ENCODE measurements around the gene PLCB2.

The PLCB2 gene

DNA sequence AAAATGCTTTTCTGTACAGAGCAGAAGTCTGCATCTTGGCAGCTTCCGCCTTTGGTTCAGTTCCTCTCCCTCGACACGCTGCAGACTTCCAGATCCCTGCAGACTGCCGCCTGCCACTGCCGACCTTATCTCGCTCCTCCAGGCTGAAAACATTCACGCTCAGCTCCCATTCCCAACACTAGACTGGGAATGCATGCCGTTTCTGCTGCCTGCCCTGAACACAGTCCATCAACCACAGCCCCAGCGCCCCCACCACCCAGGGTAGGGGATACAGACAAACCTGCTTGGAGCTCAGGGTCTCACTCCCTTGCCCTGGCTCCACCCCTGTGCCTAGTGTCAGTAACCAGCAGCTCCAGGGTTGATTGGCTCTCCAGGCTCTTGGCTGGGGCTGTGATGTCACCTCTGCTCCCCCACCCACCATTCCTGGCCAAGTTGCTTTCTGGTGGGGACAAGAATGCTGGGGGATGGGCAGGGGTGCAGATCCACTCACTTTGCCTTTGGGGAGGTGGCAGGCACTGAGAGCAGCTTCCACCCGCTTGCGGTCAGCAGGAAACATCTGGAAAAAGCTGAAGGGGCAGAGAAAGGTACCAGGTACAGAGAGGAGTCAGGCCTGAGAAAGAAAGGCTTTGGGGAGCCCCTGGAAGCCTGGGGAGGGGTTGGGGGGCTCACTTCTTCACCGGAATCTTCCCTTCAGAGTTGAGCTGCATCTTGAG is 6.1 kb downstream of the PLCB2 start:
- no peak for DNase-seq

DNA sequence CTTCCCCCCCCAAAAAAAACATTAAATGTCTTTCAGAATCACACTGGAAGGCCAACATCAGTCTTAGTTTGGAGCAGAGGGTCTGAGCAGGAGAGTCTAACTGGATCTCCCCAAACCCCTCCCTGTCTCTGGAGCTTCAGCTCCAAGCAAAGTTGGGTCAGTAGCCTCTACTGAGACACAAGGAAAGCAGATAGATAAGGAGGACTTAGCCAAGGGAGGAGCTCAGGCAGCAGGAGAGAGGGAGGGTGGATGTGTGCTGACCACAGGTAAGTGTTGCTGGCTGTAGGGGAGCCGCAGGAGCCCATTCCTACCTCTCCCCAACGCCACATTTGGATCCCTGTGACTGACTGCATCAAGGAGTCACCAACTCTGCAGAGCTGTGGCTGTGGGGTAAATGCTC is 7.0 kb downstream of the PLCB2 start:
- DNase-seq, result no peak

DNA sequence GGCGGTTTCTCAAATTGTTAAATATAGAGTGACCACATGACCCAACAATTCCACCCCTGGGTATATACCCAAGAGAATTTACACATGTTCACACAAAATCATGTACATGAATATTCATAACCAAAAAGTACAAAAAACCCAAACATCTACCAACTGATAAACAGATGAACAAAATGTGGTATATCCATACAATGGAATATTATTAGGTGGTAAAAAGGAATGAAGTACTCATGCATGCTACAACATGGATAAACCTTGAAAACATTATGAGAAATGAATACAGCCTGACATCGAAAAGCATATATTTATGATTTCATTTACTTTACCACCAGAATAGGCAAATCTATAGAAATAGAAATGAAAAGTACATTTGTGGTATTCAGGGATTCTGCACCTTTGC is 7.4 kb downstream of the PLCB2 start:
- DNase-seq, result no peak

DNA sequence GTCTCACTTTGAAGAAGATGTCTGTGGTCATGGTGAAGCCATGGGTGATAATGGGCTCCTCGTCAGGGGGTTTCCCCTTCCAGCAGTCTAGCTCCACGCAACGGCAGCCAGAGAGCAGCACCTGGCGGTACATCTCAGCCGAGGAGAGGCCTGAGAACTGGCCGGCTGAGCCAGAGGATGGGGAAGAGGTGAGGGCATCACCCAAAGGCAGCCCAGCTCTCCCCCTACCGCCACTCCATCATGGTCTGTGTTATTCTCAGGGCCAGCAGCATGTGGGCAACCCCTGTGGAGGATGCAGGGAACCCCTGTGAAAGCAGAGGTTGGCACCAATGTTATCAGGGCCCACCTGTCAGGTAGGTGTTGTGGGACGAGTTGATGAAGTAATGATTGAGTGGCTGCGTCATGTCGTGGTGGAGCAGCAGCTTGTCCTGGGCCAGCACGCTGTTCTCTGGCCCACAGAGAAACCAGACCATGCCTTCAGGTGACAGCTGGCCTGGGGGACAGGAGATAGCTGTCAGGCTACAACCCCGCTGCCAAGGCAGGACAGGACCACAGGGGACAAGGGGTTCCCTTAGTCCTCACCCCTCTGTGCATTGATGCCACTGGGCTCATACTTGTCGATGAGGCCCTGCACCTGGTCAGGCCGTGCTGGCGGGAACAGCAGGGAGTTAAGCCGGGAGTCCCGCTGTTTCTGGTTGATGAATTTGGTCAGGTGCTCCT is 9.4 kb downstream of the PLCB2 start:
- DNase-seq, result no peak

DNA sequence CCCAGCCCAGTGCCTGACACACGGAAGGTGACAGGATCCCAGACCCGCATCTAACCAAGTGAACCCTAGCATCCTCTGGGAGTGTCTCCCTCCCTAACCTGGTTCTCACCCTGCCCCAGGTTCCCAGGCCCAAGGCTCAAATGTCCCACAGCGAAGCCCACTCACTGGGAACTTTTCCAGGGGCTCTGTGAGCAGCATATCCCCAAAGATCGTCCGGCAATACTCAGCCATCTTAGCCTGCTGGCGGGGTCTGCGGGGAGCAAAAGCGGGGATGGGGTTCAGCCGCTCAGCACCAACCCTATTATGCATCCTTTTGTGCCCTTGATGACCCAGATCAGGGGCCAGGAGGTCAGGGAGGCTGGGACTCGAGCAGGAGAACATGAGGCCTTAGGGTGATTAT is 10.4 kb downstream of the PLCB2 start:
- DNase-seq, result no peak

DNA sequence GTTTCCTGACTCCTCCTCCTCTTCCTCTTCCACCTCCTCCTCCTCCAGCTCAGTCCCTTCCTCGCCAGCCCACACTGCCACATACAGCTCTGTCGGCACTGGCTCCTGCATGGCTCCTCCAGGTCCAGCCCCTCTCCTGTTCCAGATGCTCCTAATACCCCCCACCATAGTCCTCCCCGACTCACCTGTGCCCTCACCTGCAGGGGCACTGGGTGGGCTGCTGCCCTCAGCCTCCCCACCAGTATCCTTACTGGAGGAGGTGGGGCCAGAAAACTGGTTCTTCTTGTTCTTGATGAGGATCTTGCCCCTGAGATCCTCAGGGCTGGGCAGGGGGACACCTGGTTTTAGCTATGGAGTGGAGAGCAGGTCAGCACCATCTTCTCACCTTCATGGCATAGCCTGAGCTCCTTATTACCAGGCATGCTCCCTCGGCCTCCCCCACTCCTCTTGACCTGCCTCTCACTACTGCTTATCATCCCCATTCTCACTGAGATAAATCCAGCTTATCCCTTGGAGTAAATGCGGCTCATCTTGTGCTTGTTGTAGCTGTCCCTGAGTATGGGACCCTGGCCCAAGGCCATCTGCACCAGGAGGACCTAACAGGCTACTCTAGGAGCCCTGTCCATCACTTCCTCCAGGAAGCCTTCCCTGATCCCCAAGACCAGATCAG is 11.0 kb downstream of the PLCB2 start:
- DNase-seq, result no peak

DNA sequence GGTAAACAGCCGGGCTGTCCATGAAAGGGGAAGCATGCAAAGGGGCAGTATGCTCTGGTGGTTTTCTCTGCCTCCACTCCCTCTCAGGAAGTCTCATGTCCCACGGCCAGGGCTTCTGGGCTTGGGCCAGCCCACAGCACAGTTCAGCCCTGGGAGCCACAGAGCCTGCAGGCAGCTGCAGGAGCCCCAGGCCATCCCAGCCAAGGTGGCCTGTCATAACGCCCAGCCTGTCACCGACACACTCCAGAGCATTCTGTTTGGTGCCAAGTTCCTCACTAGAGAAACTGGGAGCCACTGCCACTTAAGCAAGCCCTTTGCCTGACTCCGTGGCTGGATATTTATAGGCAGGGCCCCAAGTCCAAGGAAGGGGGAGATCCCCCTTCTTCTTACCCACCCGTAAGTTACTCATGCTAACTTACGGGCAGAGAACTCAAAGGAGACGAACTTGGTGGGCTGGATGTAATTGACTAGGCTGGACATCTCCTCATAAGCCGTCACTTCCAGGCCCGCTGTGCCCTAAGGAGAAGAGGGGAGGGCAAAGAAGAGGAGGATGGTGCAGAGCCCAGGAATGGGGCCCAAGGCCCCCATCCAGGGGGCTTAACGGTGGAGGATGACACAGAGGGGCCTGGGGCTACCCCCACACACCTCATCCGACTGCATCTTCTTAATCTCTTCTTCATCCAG is 11.7 kb downstream of the PLCB2 start:
- DNase-seq, result no peak

DNA sequence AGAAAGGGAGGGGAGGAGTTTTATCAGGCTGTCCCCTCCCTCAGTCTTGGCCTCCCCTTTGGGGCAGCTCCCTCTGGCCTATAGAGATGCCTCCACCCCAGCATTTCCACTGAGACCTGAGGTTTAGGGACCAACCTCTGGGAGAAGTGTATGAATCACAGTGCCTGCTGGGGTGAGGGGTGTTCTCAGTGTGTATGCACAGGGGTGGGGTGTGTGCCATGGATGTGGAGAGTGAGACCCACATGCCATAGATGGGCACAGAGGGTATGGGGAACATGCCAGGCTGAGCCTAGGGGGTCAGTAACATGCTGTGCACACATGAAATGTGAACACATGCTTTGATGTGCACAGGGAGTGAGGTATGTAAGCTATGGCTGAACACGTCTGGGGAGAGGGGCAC is 12.4 kb downstream of the PLCB2 start:
- DNase-seq, result no peak

DNA sequence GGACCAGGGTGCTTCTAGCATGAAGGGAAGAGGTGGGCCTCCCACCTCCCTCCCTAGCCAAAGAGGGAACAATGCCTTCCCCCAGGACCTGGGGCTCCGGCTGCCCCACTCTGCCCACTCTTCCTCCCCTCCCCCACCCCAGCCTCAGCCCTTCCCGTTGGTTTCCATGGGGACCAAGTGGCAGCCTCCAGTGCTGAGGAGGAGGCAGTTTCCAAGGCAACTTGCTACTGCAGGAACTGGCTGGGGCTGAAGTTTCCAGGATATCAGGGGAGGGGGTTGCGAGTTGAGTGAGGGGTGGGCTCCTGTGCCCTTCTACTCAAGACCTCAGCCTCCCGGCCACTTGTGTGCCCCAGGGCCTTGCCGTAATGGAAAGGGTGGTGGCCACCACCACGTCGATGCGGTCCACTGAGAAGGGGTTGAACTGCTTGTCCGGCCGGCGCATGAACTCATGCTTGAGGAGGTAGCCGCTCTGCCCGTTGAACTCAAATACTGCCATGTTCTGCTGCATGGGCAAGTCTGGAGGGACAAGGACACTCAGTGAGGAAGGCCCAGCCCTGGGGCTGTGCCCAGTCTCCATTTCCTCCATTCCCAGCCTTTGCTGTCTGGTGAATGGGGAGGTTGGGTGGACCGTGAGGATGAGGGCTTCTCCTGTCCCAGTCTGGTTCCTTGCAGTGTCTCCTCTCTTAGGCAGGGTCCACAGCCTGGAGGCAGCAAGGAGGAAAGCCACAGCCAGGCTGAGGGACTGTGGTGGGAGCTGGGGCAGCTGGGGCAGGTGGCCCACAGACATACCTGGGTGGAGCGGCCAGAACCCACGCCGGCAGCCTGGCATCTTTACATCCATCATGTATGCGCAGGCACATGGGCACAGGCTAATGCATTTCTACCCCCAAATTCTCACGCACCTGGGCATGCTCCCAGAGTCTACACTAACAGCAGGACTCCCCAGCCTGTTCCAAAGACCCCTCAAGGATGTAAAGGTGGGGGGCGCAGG is 13.5 kb downstream of the PLCB2 start:
- no peak for DNase-seq

DNA sequence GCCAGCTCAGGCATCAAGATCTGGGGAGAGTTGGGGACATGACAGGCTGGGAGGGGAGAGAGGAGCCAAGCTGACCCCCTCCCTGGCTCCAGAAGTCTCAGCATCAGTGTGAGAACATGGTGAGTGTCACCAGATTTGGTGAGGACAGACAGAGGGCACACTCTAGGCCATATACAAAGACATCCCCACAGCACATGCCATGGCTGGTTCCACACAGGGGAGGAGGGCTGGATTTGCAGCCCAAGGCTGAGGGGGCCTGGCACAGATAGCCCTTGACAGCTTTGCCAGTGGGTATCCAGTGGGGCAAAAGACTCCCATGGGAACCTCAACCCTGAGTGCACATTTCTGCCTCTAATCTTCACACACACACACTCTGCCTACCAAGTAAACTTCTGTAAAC is 14.7 kb downstream of the PLCB2 start:
- no peak for DNase-seq

DNA sequence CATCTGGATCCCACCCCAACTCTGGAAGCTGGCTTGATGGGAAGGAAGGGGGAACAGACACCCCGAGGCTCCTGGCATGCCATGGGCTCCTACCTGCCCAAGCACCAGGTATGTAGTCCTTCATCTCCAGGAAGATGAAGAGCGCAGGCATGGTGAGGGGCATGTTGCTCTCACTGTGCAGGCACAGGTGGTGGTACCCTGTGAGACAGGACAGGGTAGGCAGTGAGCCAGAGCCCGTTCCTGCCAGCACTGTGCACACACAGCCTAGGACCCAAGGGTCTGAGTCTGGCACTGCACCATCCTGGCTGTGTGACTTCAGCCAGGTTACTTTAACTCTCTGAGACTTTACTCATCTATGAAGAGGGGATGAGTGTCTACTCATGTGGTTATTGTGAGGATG is 15.5 kb downstream of the PLCB2 start:
- no peak for DNase-seq

DNA sequence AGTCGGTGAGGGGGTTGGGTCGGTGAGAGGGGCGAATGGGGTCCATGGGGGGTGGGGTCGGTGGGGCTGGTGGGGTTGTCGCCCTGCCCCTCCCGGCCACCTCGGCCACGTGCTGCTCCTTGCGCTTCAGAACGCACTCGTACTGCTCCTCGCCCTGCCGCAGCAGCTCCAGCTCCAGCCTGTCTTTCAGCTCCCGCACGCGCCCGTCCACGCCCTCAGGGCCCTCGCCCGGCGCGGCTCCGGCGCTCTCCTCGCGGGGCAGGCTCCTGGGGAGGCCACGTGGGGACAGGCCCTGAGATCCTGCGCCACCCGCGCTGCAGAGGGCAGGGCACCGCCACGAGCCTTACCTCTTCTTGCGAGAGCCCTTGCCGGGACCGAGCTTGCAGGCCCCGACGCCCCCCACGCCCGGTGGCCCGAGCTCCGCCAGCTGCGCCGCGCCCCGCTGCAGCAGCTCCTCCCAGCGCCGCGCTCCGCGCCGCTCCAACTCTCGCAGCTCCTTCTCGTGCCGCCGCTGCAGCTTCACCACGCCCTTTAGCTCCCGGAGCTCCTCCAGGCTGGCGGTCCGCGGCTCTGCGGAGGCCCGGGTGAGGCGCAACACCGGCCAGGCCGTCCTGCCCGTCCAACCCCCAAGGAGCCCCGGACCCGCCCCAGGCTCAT is 16.7 kb downstream of the PLCB2 start:
- no peak for DNase-seq

DNA sequence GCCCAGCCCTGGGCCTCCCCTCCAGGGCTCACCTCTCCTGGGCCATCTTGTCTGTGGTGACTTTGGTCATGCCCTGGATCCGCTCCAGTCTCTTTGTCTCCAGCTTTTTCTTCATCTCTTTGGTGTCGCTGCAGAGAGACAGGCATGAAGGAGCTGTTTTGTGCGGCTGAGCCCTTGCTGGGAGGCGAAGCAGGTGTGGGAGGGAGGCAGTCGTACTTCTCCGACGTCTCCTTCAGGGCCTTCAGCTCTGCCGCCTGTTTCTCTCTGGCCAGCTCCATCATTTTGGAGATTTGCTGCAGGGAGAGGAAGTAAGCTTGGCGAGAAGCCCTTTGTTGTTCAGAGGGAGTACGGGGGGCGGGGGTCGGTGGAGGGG is 17.2 kb downstream of the PLCB2 start:
- DNase-seq, result no peak

DNA sequence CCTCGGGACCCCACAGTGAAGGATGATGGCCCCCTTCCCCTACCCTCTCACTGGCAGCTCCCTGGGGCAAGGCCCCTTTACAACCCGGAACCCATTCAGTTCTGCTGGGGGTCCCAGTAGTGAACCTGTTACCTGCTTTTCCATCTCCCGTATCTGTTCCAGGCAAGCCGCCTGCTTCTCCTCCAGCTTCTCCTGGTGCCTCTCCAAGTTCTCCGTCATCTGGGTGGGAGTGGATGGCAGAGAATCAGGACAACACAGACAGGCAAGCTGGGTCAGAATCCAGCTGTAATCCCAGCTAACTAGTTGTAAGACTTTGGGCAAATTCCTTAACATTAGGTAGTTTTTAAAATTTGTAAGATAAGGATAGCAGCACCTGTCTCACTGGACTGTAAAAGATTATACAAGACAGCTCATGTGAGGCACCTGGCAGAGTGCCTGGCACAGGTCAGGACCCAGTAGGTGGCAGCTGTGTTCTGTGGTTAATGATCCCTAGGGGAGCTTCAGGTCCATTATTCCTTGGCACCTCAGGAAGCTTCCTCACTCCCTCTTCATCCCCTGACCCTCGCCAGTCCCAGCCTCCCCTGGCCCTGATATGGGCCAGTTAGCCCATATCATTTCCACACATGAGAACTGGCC is 18.5 kb downstream of the PLCB2 start:
- no peak for DNase-seq

DNA sequence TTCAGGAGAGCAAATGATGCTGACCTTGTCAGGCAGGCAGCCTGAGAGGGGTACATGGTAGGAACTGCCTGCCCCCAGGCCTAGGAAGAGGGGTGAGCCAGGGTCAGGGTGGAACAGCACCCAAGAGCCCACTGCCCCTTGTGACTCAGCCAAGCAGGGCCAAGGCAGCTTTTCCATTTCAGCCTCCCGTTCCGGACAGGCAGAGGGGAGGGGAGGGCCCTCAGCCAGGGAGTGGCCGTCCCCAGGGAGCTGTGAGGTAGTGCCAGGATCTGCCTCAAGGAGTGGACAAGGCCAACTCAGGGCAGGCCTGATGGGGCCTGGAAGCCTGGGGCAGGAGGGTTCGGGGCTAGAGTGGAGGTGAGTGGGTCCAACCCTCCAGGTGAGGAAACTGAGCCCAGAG is 19.8 kb downstream of the PLCB2 start:
- DNase-seq, result no peak

DNA sequence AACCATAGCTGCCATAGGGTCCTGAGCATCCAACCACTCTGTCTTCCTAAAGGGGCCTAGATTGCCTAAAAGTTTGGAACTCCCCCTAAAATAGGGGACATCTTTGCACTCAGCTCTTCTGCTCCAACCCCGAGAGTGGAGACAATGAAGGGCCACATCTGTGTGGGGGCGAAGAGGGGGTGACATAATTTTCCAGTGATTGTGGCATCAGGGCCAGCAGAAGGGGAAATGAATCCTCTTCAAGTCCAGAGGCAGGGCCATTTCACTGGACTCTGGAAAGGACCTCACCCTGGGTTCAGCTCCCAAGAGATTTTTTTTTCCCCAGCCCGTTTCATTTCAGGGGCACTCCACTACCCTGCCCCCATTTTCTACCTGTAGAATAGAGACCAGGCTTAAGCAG is 20.2 kb downstream of the PLCB2 start:
- DNase-seq, result no peak

DNA sequence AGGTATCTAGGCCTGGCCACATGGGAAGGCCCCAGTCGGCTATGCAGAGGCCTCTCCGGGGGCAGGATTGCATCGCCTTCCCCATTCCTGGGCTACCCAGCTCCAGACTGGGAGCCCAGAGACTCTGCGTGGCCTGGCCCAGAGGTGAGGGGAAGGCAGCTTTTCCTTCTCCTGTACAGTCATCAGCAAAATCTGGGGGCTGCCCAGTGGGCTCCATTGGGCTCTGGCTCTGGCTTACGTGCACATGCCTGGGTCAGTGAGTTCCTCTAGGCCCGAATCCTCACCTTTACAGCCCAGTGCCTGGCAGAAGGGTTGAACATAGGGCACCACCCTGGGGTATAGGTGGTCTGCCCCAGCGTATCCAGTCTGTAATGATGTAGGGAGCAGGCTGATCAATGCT is 20.9 kb downstream of the PLCB2 start:
- DNase-seq, result no peak

DNA sequence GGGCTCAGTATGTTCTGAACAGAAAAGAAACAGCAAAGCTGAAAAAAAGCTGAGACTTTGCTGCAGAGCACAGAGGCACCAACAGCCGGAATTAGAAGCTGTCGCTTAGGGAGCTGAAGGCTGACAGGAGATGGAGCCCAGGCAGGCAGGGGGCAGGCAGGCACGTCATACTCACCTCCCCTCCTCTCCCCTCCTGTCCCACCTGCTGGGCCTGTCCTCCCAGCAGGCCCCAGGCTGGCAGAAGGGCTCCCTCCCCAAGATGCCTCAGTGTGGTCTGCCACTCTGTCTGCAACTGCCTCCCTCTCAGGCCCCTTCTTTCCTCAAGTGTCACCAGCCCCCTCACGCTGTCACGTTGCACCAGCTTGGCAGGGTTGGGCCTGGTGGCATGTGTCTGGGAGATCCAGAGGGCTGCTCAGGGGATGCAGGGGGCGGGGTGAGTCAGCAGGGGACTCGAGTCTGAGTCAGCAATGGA is 21.6 kb downstream of the PLCB2 start:
- no peak for DNase-seq

DNA sequence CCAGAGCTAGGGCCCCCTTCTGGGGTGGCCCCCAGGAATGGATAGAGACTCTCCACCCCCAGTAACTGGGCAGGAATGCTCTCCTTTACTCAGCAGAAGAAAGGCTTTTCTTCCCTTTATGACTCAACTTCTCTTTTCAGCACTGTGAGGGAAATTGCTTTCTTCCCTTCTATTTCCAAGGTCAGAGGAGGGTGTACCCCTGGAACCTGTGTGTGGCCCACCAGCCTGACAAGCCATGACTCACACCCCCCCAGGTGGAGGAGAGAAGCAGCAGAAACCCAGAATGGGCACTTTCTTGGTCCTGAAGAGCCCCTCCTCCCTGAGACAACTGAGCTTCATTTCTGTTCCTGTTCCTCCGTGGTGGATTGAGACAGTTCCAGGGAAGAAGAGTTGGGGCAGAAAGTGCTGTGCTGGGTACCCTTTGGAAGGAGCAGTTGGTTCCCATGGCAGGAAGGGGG is 22.2 kb downstream of the PLCB2 start:
- no peak for DNase-seq

DNA sequence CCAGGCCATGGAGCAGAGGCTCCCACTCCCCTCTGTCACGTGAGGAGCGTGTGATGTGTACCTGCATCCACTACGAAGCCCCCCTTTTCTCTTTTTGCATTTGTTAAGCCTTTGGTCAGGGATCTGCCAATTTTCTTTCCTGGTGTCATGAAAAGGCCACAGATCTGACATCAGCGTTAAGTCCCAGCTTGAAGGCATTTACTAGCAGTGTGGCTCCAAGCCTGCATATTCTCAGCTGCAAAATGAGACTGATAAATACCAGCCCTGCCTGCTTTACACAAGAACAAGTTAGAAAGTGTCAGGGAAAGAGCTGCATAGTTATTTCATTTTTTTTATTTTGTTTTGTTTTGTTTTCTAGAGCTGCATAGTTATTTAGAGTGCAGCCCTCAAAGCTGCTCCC is 22.6 kb downstream of the PLCB2 start:
- no peak for DNase-seq

DNA sequence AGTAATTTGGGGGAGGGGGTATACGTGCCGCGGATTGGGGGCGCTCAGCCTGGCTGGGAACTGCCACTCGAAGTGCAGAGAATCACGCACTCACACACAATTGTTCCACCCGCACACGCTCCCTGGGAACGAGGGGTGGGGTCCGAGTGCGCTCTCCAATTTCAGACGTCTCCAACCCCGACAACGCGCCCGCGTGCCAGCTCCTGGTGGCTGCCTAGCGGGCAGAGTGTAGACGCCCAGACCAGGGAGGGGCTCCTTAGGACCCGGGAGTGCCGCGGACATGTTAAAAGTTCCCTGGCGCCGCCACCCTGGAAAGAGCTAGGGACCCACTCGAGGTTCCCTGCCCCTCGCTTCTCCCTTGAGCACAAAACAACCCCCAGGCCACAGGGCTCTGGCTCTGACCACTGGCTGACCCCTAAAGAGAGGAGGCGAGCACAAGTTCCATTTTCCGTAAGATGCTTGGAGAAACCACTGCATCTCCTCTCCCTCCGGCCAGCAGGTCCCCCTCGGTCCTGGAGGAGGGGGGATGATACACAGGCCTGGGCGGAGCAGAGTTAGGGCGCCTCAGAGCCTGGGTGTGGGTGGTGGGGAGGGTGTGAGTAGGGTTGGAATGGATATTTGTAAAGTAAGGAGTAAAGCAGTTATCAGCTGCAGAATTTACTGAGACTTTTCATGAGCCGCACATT is 24.0 kb downstream of the PLCB2 start:
- no peak for DNase-seq
